HCT116 (cell line): Measurements from ENCODE around the gene PATL1. TPM values are rescaled to one million over a fixed set of nuclear protein-coding genes. Genes with fewer than 3 reads are reported as not detected.

Experiments used
- ATAC-seq: fragments of 200-7000 bp; cut with Tn5 transposase; 2 replicates; pipeline ENCODE4 v1.9.1; 2020; ENCODE audit warnings: mild to moderate bottlenecking, moderate library complexity
- BruUV-seq: library from RNA; stranded (reverse); fragments of 400-500 nt; replicated peaks from 2 replicates; lab custom pipeline; 2021; lab: Mats Ljungman, UMichigan
- CTCF ChIA-PET: fragments of 300-600 bp; sonication (Branson Sonifier 250); formaldehyde crosslinking; loops from one replicate; lab custom pipeline; 2021; ENCODE audit warnings: antibody characterized with exemption; lab: Charles Lee
- POLR2A ChIA-PET: fragments of 300-600, 350-600 bp; sonication (Branson Sonifier 250); formaldehyde crosslinking; loops from one replicate; lab custom pipeline; 2021; ENCODE audit warnings: antibody characterized with exemption; lab: Charles Lee
- RAD21 ChIA-PET, 2 experiments: fragments of 300-600 bp; sonication (Branson Sonifier 250); formaldehyde crosslinking; loops; one replicate each; lab custom pipeline; 2023; ENCODE audit warnings: low total read pairs in 2 of 2; ENCODE audit not compliant: uncharacterized antibody in 2 of 2, unreplicated experiment in 2 of 2, low non-redundant PET in 1 of 2; lab: Charles Lee
- DNase-seq: peaks from one replicate; pipeline ENCODE4 v3.0.0-alpha.2; 2010; ENCODE audit warnings: low read depth, low spot score
- H2AFZ ChIP-seq: fragments of 200-600 bp; shearing (Covaris generic), sonication (generic); 2 replicates; pipeline ENCODE4 v1.6.1; 2017; ENCODE audit warnings: low read depth, mixed run types, mixed read lengths, antibody characterized with exemption, low read length; ENCODE audit not compliant: poor library complexity, severe bottlenecking
- H3K27ac ChIP-seq: 2 replicates; pipeline ENCODE4 v1.5.1; 2012; ENCODE audit warnings: low read depth, low read length
- H3K27me3 ChIP-seq: fragments of 200-600 bp; sonication (generic); 2 replicates; pipeline ENCODE4 v1.6.1; 2016; ENCODE audit warnings: mixed run types, low read length, mixed read lengths; ENCODE audit not compliant: insufficient read depth
- H3K36me3 ChIP-seq, 2 experiments: fragments of 200-500 bp in 1 of 2; fragments of 200-600 bp in 1 of 2; sonication (Bioruptor generic) in 1 of 2; sonication (generic) in 1 of 2; 2 replicates each; pipeline versions ENCODE4 v1.5.1 to v1.6.1; 2014 to 2016; ENCODE audit warnings: low read length in 2 of 2, inconsistent platforms in 1 of 2, mixed read lengths in 1 of 2, mixed run types in 1 of 2; ENCODE audit not compliant: insufficient read depth in 2 of 2, control insufficient read depth in 1 of 2
- H3K4me1 ChIP-seq, 2 experiments: fragments of 200-600 bp in 1 of 2; sonication (generic) in 1 of 2; 2 replicates each; pipeline versions ENCODE4 v1.5.1 to v1.6.1; 2012 to 2017; ENCODE audit warnings: low read length in 2 of 2, inconsistent platforms in 1 of 2, mild to moderate bottlenecking in 1 of 2, mixed read lengths in 1 of 2, mixed run types in 1 of 2, moderate library complexity in 1 of 2; ENCODE audit not compliant: insufficient read depth in 2 of 2, control insufficient read depth in 1 of 2
- H3K4me2 ChIP-seq: fragments of 200-600 bp; sonication (generic); 2 replicates; pipeline ENCODE4 v1.6.1; 2017; ENCODE audit warnings: mixed run types, low read length, mixed read lengths
- H3K4me3 ChIP-seq, 2 experiments: fragments of 200-600 bp in 1 of 2; sonication (generic) in 1 of 2; replicated peaks in 1 of 2; 2 replicates each; pipeline ENCODE4 v1.5.1; 2011 to 2016; ENCODE audit warnings: low read length in 2 of 2, control low read depth in 1 of 2, low read depth in 1 of 2, mild to moderate bottlenecking in 1 of 2, mixed read lengths in 1 of 2, mixed run types in 1 of 2
- H3K79me2 ChIP-seq: fragments of 200-600 bp; sonication (generic); 2 replicates; pipeline ENCODE4 v1.6.1; 2017; ENCODE audit warnings: mild to moderate bottlenecking, mixed run types, low read length, moderate library complexity, mixed read lengths; ENCODE audit not compliant: insufficient read depth
- H3K9ac ChIP-seq: fragments of 200-600 bp; sonication (generic); 2 replicates; pipeline ENCODE4 v1.6.1; 2016; ENCODE audit warnings: low read length, mixed read lengths
- H3K9me2 ChIP-seq: fragments of 200-600 bp; sonication (generic), shearing (Covaris generic); 2 replicates; pipeline ENCODE4 v1.6.1; 2017; ENCODE audit warnings: mixed run types, mild to moderate bottlenecking, moderate library complexity; ENCODE audit not compliant: insufficient read depth
- H3K9me3 ChIP-seq, 2 experiments: fragments of 200-500 bp in 1 of 2; fragments of 200-600 bp in 1 of 2; sonication (Bioruptor generic) in 1 of 2; sonication (generic) in 1 of 2; 2 replicates each; pipeline ENCODE4 v1.6.1; 2014 to 2017; ENCODE audit warnings: low read length in 2 of 2, mixed read lengths in 2 of 2, inconsistent platforms in 1 of 2, low read depth in 1 of 2, mild to moderate bottlenecking in 1 of 2, mixed run types in 1 of 2, moderate library complexity in 1 of 2; ENCODE audit not compliant: control insufficient read depth in 1 of 2, insufficient read depth in 1 of 2
- H4K20me1 ChIP-seq: fragments of 200-600 bp; sonication (generic), shearing (Covaris generic); 2 replicates; pipeline ENCODE4 v1.6.1; 2017; ENCODE audit warnings: mixed run types, mild to moderate bottlenecking, moderate library complexity; ENCODE audit not compliant: insufficient read depth
- JUND ChIP-seq: IDR thresholded peaks from 2 replicates; pipeline ENCODE4 v1.6.1; 2012
- SRF ChIP-seq: IDR thresholded peaks from 2 replicates; pipeline ENCODE4 v1.6.1; 2012; ENCODE audit warnings: low read depth
- TCF7L2 ChIP-seq: IDR thresholded peaks from 2 replicates; pipeline ENCODE4 v1.7.0; 2011; ENCODE audit warnings: borderline replicate concordance, inconsistent platforms; ENCODE audit not compliant: insufficient read depth, insufficient read length; ENCODE audit errors: extremely low read depth
- YY1 ChIP-seq: IDR thresholded peaks from 2 replicates; pipeline ENCODE4 v1.6.1; 2011; ENCODE audit warnings: low read length, low read depth, moderate library complexity, mild to moderate bottlenecking; ENCODE audit not compliant: insufficient replicate concordance; ENCODE audit errors: extremely low read depth
- intact Hi-C: fragments of 100-400 bp; cut with micrococcal nuclease; formaldehyde crosslinking; loops from 2 replicates; pipeline ENCODE4 v1.10.0; 2022
- total RNA-seq: library from RNA; stranded (reverse); gene quantifications from one replicate; pipeline ENCODE4 v1.2.1, GENCODE V29; 2021; ENCODE audit not compliant: unreplicated experiment
- TF ChIP-seq, protein P1 (sequence below): IDR thresholded peaks from 2 replicates; pipeline ENCODE4 v1.6.1; 2012
- TF ChIP-seq, protein P2 (sequence below), 3 experiments: fragments of 200-600 bp in 1 of 3; sonication (generic) in 1 of 3; IDR thresholded peaks in 2 of 3; conservative IDR thresholded peaks in 1 of 3; 2 replicates each; pipeline ENCODE4 v1.5.1; 2012 to 2017; ENCODE audit warnings: low read depth in 2 of 3, low read length in 2 of 3, antibody characterized with exemption in 1 of 3, borderline replicate concordance in 1 of 3, control low read depth in 1 of 3, mild to moderate bottlenecking in 1 of 3, mixed read lengths in 1 of 3, mixed run types in 1 of 3, moderate library complexity in 1 of 3; ENCODE audit not compliant: insufficient read depth in 1 of 3

PATL1 gene
- total RNA-seq, 1 experiment from 2014 or later, result 37.6 TPM

DNA sequence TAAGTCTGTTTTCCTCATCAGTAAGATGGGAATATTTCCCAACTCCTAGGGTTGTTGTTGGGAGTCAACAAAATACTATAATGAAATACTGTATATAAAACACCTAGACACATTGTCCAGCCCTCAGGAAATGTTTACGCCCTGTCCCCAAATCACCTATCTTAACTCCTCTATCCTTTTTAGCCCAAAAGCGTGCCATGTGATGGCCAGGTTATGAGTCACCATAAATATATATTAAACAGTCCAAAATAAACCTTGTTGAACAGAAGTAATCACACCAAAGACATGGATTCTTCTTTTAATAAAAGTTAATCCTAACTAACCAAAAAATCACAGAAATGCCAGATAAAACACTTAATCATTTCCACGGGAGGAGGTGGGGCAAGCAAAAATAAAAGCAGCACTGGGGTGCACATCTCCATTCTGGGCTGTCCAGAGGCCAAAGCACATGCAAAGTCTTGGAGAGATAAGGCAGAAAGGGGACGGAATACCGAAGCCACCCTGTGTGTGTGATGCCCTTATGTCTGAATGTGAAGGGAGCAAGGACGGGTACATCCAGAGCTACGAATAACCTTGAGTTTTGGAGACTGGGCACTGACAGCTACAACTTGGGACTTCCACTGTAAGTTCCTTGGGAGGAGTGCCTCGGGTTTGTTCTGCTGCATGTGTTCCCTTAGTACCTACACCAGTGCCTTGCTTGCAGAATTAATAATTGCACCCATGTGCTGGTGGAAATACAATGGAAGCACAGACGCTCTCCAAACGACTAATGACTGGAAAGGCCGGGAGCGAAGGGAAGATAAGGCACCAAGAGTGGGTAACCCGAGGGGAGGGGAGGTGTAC, 54.3 kb downstream of the PATL1 start:
- peak overlapping the region; percentile 75 for H3K4me2 ChIP-seq
- no peaks in the 10 kb centered on the region; the same call in 1 of the 2 replicates for H4K20me1 ChIP-seq
- H3K9me3 ChIP-seq, result no peaks in the 10 kb centered on the region
- H3K4me1 ChIP-seq, result peaks cover 16 to 35% of the 10 kb centered on the region in 2 experiments
- ChIA-PET POLR2A (interaction anchor here (1.3 kb wide), 1 partner anchor 54 kb away, joined by 6 read pairs; no protein-coding TSS in a partner anchor), CTCF (interaction anchor here (1.7 kb wide), 1 partner anchor 9 kb away, joined by 5 read pairs; no protein-coding TSS in a partner anchor), RAD21 (no interaction called here)
- DNase-seq (no peak), ATAC-seq (no peak)
- H3K9ac ChIP-seq, result peak overlapping the region; percentile 76
- H3K27me3 ChIP-seq, result no peaks in the 10 kb centered on the region
- TF ChIP-seq, protein P1, sequence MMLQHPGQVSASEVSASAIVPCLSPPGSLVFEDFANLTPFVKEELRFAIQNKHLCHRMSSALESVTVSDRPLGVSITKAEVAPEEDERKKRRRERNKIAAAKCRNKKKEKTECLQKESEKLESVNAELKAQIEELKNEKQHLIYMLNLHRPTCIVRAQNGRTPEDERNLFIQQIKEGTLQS, result no peak
- TF ChIP-seq JUND (no peak), SRF (no peak), TCF7L2 (no peak), YY1 (no peak)
- TF ChIP-seq, protein P2, sequence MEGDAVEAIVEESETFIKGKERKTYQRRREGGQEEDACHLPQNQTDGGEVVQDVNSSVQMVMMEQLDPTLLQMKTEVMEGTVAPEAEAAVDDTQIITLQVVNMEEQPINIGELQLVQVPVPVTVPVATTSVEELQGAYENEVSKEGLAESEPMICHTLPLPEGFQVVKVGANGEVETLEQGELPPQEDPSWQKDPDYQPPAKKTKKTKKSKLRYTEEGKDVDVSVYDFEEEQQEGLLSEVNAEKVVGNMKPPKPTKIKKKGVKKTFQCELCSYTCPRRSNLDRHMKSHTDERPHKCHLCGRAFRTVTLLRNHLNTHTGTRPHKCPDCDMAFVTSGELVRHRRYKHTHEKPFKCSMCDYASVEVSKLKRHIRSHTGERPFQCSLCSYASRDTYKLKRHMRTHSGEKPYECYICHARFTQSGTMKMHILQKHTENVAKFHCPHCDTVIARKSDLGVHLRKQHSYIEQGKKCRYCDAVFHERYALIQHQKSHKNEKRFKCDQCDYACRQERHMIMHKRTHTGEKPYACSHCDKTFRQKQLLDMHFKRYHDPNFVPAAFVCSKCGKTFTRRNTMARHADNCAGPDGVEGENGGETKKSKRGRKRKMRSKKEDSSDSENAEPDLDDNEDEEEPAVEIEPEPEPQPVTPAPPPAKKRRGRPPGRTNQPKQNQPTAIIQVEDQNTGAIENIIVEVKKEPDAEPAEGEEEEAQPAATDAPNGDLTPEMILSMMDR (IDR thresholded peaks at IDR 0.05 in 2 of 3, conservative IDR thresholded peaks at IDR 0.05 in 1 of 3; ENCODE audit: borderline replicate concordance in 1 of 3, insufficient read depth in 1 of 3, low read depth in 2 of 3, low read length in 2 of 3), result no peak
- H3K27ac ChIP-seq, result peak overlapping the region; percentile 81
- H3K79me2 ChIP-seq, result peaks cover 56% of the 10 kb centered on the region
- H3K9me2 ChIP-seq, result no peaks in the 10 kb centered on the region
- intact Hi-C loops, result loop anchor here (5.0 kb wide), 2 partner anchors 47 to 77 kb away; no protein-coding TSS in a partner anchor
- TSS peak; percentile 54 for BruUV-seq
- no peak overlapping the region for H2AFZ ChIP-seq
- H3K36me3 ChIP-seq, result peaks cover 5 to 13% of the 10 kb centered on the region in 2 experiments; a peak in 1 of 4 replicates
- H3K4me3 ChIP-seq, result peak overlapping the region; percentile 91 to 95
